Measurements from ENCODE around the gene TMEM8B. TPM values are rescaled to one million over a fixed set of nuclear protein-coding genes. Genes with fewer than 3 reads are reported as not detected.

The TMEM8B gene
- total RNA-seq, 4 donors from 2014 or later = 6.7 to 43.3 (median 14.6) TPM

DNA sequence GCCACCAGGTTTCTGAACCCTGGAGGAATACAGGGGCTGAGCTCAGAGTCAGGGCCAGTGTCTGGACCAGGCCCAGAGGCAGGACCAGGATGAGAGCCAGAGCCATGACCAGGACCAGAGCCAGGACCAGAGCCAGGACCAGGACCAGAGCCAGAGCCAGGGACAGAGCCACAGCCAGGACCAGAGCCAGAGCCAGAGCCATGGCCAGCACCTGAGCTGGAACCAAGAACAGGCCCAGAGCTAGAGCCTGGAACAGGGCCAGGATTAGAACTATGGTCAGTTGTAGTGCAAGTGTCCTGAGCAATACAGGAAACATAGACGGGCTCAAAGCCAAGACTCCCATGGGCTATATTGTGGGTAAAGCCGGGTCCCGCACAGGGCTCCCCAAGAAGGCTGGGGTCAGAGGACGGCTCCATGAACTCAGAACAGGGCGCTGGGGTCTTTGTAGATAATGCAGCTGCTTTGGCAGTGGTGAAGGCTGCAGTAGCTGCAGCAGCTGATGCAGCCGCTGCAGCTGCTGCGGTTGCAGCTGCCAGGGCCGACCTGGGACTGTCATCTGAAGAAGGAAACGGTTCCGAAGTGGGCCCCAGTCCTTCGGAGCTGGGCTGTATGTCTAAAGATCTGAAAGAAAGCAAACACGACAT lies 17.5 kb upstream of the TMEM8B start:
- Histone ChIP-seq H3K27me3 (no peaks in the 10 kb centered on the region), H3K4me3 (peak overlapping the region; percentile 43 to 45), H3K27ac (peak overlapping the region; percentile 55 to 78), H3K9me3 (no peaks in the 10 kb centered on the region), H3K4me1 (peaks cover 0 to 6% of the 10 kb centered on the region in 2 donors), H3K36me3 (no peaks in the 10 kb centered on the region)
- TF ChIP-seq POLR2A (IDR thresholded peaks at IDR 0.05) = no peak
- TF ChIP-seq, protein P1, sequence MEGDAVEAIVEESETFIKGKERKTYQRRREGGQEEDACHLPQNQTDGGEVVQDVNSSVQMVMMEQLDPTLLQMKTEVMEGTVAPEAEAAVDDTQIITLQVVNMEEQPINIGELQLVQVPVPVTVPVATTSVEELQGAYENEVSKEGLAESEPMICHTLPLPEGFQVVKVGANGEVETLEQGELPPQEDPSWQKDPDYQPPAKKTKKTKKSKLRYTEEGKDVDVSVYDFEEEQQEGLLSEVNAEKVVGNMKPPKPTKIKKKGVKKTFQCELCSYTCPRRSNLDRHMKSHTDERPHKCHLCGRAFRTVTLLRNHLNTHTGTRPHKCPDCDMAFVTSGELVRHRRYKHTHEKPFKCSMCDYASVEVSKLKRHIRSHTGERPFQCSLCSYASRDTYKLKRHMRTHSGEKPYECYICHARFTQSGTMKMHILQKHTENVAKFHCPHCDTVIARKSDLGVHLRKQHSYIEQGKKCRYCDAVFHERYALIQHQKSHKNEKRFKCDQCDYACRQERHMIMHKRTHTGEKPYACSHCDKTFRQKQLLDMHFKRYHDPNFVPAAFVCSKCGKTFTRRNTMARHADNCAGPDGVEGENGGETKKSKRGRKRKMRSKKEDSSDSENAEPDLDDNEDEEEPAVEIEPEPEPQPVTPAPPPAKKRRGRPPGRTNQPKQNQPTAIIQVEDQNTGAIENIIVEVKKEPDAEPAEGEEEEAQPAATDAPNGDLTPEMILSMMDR (IDR thresholded peaks at IDR 0.05) = no peak
- DNase-seq = peak in 1 of 2 donors; percentile 56
- intact Hi-C loops (cut with DNase I; ENCODE audit: low total_unique reads) = loop anchor here (10.0 kb wide), 1 partner anchor 697 kb away; the partner anchor contains the start of gene ATOSB

DNA sequence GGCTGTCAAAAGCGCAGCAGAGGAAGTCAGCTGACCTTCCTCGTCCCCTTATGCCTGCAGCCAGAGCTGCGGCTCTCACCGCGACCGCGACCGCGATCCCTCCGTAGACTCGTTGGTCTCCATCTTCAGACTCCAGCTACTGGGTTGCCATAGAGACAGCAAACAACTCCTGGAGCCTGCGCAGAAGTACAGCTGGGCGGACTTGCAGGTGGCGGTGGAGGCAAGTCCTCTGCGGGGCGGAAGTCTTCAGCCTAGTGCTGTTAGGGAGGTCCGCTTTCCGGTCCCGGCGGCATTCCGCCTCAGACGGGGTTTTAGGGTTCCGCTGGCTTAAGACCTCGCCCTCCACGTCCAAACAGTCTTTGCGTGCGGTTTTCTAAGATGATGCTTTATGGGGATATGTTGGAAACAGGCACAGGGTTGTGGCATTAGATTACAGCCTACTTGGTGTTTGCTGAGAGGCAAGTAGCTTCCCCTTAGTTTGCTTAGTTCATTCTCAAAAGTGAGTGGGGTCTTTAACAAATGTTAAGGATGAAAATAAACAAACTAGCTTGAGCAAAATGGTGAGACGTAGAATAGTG lies 16.9 kb upstream of the TMEM8B start, which contains the start of gene SPAG8:
TSS of gene SPAG8 (minus strand) at position 238 of the 578 bp plus-strand sequence. CDS start at position 123, 115 bp downstream.
- H3K4me3 ChIP-seq = peak within 1 kb of the TSS; percentile 43 to 45
- DNase-seq = peak; percentile 92 to 95
- intact Hi-C loops (cut with DNase I; ENCODE audit: low total_unique reads) = loop anchor here (10.0 kb wide), 1 partner anchor 697 kb away; the partner anchor contains the start of gene ATOSB

DNA sequence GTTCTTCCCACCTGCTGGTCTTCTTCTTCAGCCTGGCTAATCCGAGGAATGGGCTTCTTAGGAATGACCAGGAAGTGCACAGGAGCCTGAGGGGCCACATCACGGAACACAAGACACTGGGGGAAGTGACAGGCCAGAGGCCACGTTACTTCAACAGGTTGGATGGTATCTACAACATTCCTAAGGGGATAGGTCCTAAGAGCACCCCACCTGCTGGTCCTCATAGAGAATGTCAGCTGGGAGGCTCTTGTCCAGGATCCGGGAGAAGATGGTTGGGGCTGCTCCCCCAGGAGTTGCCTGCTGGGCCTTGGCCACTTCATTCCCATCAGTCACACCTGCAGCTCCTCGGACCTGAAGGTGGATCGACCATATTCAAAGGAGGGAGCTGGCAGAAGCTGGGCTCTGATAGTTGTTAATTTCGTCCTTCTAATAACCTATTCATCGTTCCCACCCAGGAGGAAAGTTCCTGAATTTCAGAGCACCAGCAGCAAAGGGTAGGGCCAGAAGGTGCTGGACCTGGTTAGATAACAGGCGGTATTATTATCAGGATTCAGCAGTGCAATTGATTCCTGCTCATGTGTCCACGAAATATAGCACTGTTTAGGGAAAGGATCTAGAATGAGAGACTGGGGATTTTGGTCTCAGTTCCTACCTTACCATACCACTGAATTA lies 15.5 kb upstream of the TMEM8B start:
- Histone ChIP-seq H3K9me3 (no peaks in the 10 kb centered on the region), H3K27me3 (no peaks in the 10 kb centered on the region), H3K4me3 (no peak overlapping the region), H3K4me1 (peaks cover 0 to 6% of the 10 kb centered on the region in 2 donors), H3K36me3 (no peaks in the 10 kb centered on the region), H3K27ac (peak overlapping the region; percentile 96 to 98)
- DNase-seq = no peak
- no peak for TF ChIP-seq POLR2A (IDR thresholded peaks at IDR 0.05)
- TF ChIP-seq, protein P1 (IDR thresholded peaks at IDR 0.05) = peak in 1 of 4 experiments; percentile 13
- intact Hi-C loops (cut with DNase I; ENCODE audit: low total_unique reads) = loop anchor here (10.0 kb wide), 1 partner anchor 699 kb away; the partner anchor contains the start of gene ATOSB

More for the DNA sequence above, 16.9 kb upstream of the TMEM8B start, which contains the start of gene SPAG8:
- H3K4me1 ChIP-seq = peaks cover 0 to 6% of the 10 kb centered on the region in 2 donors
- no peaks in the 10 kb centered on the region for H3K9me3 ChIP-seq
- H3K27ac ChIP-seq = peak within 1 kb of the TSS; percentile 55 to 78
- peak in 1 of 2 donors; percentile 25 for TF ChIP-seq POLR2A (IDR thresholded peaks at IDR 0.05)
- TF ChIP-seq, protein P1 (IDR thresholded peaks at IDR 0.05) = peak in 1 of 4 experiments; percentile 4
- no peaks in the 10 kb centered on the region for H3K36me3 ChIP-seq
- H3K27me3 ChIP-seq = no peaks in the 10 kb centered on the region

DNA sequence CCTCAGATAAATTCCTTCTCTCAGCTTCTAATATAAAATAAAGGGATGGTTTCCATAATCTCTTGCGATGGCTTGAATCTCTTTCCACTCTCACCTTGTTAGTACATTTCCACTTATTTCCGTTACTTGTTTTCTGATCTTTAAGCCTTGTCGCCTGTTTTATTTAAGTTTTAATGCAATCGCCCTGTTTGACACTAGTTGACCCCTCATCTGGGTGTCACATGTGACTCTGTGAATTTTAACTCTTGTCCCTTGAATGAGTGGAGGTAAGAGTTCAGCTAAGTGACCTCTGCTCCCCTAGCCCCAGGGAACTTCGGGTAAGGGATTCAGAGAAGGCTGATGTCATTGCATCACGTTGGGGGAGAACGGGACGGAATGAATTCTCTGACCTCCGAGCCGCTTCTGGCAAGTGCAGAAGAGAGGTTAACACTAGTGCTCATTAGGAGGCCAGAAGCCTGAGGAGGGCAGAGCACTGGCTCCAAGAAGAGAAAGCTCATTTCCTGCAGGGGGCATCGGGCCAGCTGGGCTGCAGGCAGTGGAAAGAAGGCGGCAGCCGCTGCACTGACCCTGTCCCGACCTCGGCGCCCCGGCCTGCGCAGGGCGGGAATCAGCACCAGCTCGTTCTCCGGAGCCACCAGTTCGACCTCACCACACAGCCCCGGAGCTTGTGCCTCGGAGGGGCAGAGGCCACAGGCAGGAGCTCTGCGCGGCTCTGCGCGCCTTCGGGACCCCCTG lies 14.8 kb upstream of the TMEM8B start:
- H3K9me3 ChIP-seq = no peaks in the 10 kb centered on the region
- peaks cover 0 to 6% of the 10 kb centered on the region in 2 donors for H3K4me1 ChIP-seq
- H3K27me3 ChIP-seq = no peaks in the 10 kb centered on the region
- TF ChIP-seq POLR2A (IDR thresholded peaks at IDR 0.05) = no peak
- TF ChIP-seq, protein P1 (IDR thresholded peaks at IDR 0.05) = peak in 1 of 4 experiments; percentile 18
- H3K4me3 ChIP-seq = peak overlapping the region; percentile 78 to 80
- H3K36me3 ChIP-seq = no peaks in the 10 kb centered on the region
- intact Hi-C loops (cut with DNase I; ENCODE audit: low total_unique reads) = loop anchor here (10.0 kb wide), 1 partner anchor 699 kb away; the partner anchor contains the start of gene ATOSB
- peak; percentile 69 to 73 for DNase-seq
- H3K27ac ChIP-seq = peak overlapping the region; percentile 96 to 98
